Aorta (tissue), 5 donors: ENCODE data around the gene SLC25A48. TPM values are rescaled to one million over a fixed set of nuclear protein-coding genes. Genes with fewer than 3 reads are reported as not detected.
A peak's percentile ranks its signal among the peaks of the same experiment; 100 is the strongest.

Experiments used
- ATAC-seq: fragments of 200-7000 bp; cut with Tn5 transposase; one replicate; pipeline ENCODE4 v1.9.1; 2022; ENCODE audit warnings: moderate library complexity; ENCODE audit not compliant: low FRiP score
- DNase-seq, 2 donors: peaks; one replicate each; pipeline ENCODE4 v3.0.0-alpha.2; 2020
- H3K27ac ChIP-seq, 2 donors: one replicate each; pipeline ENCODE4 v1.5.1; 2013; ENCODE audit warnings: low read length in 2 of 2, mild to moderate bottlenecking in 2 of 2, moderate library complexity in 2 of 2, control low read depth in 1 of 2, inconsistent platforms in 1 of 2, low read depth in 1 of 2
- H3K27me3 ChIP-seq, 2 donors: one replicate each; pipeline ENCODE4 v1.6.1; 2013; ENCODE audit warnings: control low read depth in 1 of 2, low read length in 1 of 2, mild to moderate bottlenecking in 1 of 2, moderate library complexity in 1 of 2; ENCODE audit not compliant: insufficient read depth in 2 of 2, control insufficient read depth in 1 of 2
- H3K36me3 ChIP-seq, 2 donors: one replicate each; pipeline ENCODE4 v1.6.1; 2013; ENCODE audit warnings: control low read depth in 1 of 2, low read length in 1 of 2, mild to moderate bottlenecking in 1 of 2; ENCODE audit not compliant: insufficient read depth in 2 of 2, control insufficient read depth in 1 of 2
- H3K4me1 ChIP-seq, 2 donors: one replicate each; pipeline ENCODE4 v1.6.1; 2013; ENCODE audit warnings: low read length in 2 of 2, control low read depth in 1 of 2, mild to moderate bottlenecking in 1 of 2, moderate library complexity in 1 of 2; ENCODE audit not compliant: insufficient read depth in 2 of 2, control insufficient read depth in 1 of 2
- H3K4me3 ChIP-seq, 2 donors: one replicate each; pipeline ENCODE4 v1.5.1; 2013; ENCODE audit warnings: low read length in 2 of 2, control low read depth in 1 of 2, mild to moderate bottlenecking in 1 of 2
- H3K9me3 ChIP-seq: one replicate; pipeline ENCODE4 v1.6.1; 2013; ENCODE audit warnings: mild to moderate bottlenecking, low read length; ENCODE audit not compliant: control insufficient read depth
- WGBS, 2 donors: extraction: QIAGEN DNeasy Blood & Tissue Kit; methylation state at CpG; one replicate each; pipeline ENCODE4 v1.1.7; 2013; 5-methylcytosine and 5-hydroxymethylcytosine counted together
- intact Hi-C, 2 donors: fragments of 100-400 bp; cut with DNase I; formaldehyde crosslinking; loops; one replicate each; pipeline versions ENCODE4 v1.14.2 to v1.15.0; 2022
- long read RNA-seq, 2 donors: library from polyadenylated mRNA; unstranded; transcript quantifications; one replicate each; pipeline ENCODE4 v2.0.0, GENCODE V29; 2020 to 2021
- polyA plus RNA-seq, 2 donors: library from polyadenylated mRNA; stranded (reverse); fragments of 200-250 nt; gene quantifications; one replicate each; pipeline ENCODE4 v1.2.3, GENCODE V29; 2013
- total RNA-seq, 2 donors: library from RNA; stranded (reverse); fragmentation: NEBNext Ultra II Directional; extraction: Animal tissue kit (Norgen Biotek cat#: 25700); gene quantifications; one replicate each; pipeline ENCODE4 v1.2.1, GENCODE V29; 2021
- donor health status: healthy with polysubstance abuse.
- donor health status: Bipolar disorder and iron deficiency.
- donor health status: DM: no; HTN: no; CAD: no.
- donor health status: DM: no; HTN: no; CAD: no.
- donor health status: DM: yes; HTN: yes; CAD: no.

SLC25A48 gene
- total RNA-seq: 1 to 10 TPM in 1 of 2 donors, under 1 TPM in 1; 0.42 to 1.1 TPM
- polyA plus RNA-seq: not detected
- long read RNA-seq, donor 1, partial matches to known transcripts: 0 of 1 reads
- long read RNA-seq, donor 1, other reads (novel, unspliced or antisense): 1 of 1 reads
- long read RNA-seq, donor 2, partial matches to known transcripts: 0 of 2 reads
- long read RNA-seq, donor 2, other reads (novel, unspliced or antisense): 2 of 2 reads

GRCh38 chr5:135834639-135835529 is at the start of gene SLC25A48:
SLC25A48 (plus strand) TSS chr5:135834663; CDS start chr5:135834848, 185 bp downstream.
- no peaks in the 10 kb centered on the region for H3K36me3 ChIP-seq
- ATAC-seq (peak; percentile 53), DNase-seq (peak in 1 of 2 donors; percentile 79)
- 2% methylated on average over 68 of the region's 68 CpGs for WGBS, 2 donors
- no peak within 1 kb of the TSS for H3K4me3 ChIP-seq
- H3K27ac ChIP-seq: no peak within 1 kb of the TSS
- H3K27me3 ChIP-seq: peaks cover 0 to 2% of the 10 kb centered on the region in 2 donors
- no peaks in the 10 kb centered on the region for H3K9me3 ChIP-seq
- intact Hi-C loops: loop anchor here (5.0 to 10.0 kb wide), 2 partner anchors 270 to 373 kb away; no protein-coding TSS in a partner anchor
- no peaks in the 10 kb centered on the region for H3K4me1 ChIP-seq

GRCh38 chr5:135800656-135801055 is 33.8 kb upstream of the SLC25A48 start:
- no peaks in the 10 kb centered on the region for H3K27me3 ChIP-seq
- whole genome bisulfite sequencing, 2 donors: 67 to 68% methylated on average over 10 of the region's 10 CpGs
- intact Hi-C loops: no loop called here
- ATAC-seq (no peak), DNase-seq (no peak)
- no peaks in the 10 kb centered on the region for H3K4me1 ChIP-seq
- H3K27ac ChIP-seq: no peak overlapping the region
- no peak overlapping the region for H3K4me3 ChIP-seq
- no peaks in the 10 kb centered on the region for H3K9me3 ChIP-seq
- H3K36me3 ChIP-seq: no peaks in the 10 kb centered on the region

- no peaks in the 10 kb centered on the region for H3K9me3 ChIP-seq
- H3K27ac ChIP-seq: no peak overlapping the region
- peak; percentile 62 for ATAC-seq
- 83 to 85% methylated on average over 7 of the region's 7 CpGs for WGBS, 2 donors
- intact Hi-C loops: no loop called here
- H3K4me3 ChIP-seq: no peak overlapping the region
- DNase-seq: no peak
- no peaks in the 10 kb centered on the region for H3K4me1 ChIP-seq
- no peaks in the 10 kb centered on the region for H3K27me3 ChIP-seq
- H3K36me3 ChIP-seq: no peaks in the 10 kb centered on the region
Observed at GRCh38 chr5:135810188-135810943, 24.1 kb upstream of the SLC25A48 start.

- WGBS, 2 donors: 89 to 91% methylated on average over 4 of the region's 4 CpGs
- Histone ChIP-seq H3K27ac (no peak overlapping the region), H3K36me3 (no peaks in the 10 kb centered on the region), H3K4me3 (no peak overlapping the region), H3K4me1 (no peaks in the 10 kb centered on the region), H3K27me3 (no peaks in the 10 kb centered on the region), H3K9me3 (peaks cover 1% of the 10 kb centered on the region)
- intact Hi-C loops: no loop called here
- DNase-seq (no peak), ATAC-seq (no peak)
Observed at GRCh38 chr5:135811007-135811406, 23.5 kb upstream of the SLC25A48 start.

GRCh38 chr5:135813758-135814157 is 20.7 kb upstream of the SLC25A48 start:
- WGBS, 2 donors: 74% methylated on average over 7 of the region's 7 CpGs
- H3K27me3 ChIP-seq: no peaks in the 10 kb centered on the region
- H3K4me1 ChIP-seq: no peaks in the 10 kb centered on the region
- no peak for ATAC-seq
- H3K4me3 ChIP-seq: no peak overlapping the region
- intact Hi-C loops: no loop called here
- H3K36me3 ChIP-seq: no peaks in the 10 kb centered on the region
- peaks cover 1% of the 10 kb centered on the region for H3K9me3 ChIP-seq
- no peak for DNase-seq
- no peak overlapping the region for H3K27ac ChIP-seq

- ATAC-seq (no peak), DNase-seq (no peak)
Observed at GRCh38 chr5:135814316-135814715, 20.1 kb upstream of the SLC25A48 start.

GRCh38 chr5:135814812-135815211 is 19.7 kb upstream of the SLC25A48 start:
- intact Hi-C loops: no loop called here
- no peak overlapping the region for H3K27ac ChIP-seq
- WGBS, 2 donors: 70 to 78% methylated on average over 3 of the region's 3 CpGs

More at GRCh38 chr5:135814316-135814715, 20.1 kb upstream of the SLC25A48 start:
- peaks cover 1% of the 10 kb centered on the region for H3K9me3 ChIP-seq
- intact Hi-C loops: no loop called here
- H3K36me3 ChIP-seq: no peaks in the 10 kb centered on the region
- WGBS, 2 donors: 84 to 85% methylated on average over 3 of the region's 3 CpGs
- H3K27ac ChIP-seq: no peak overlapping the region
- no peaks in the 10 kb centered on the region for H3K4me1 ChIP-seq
- H3K27me3 ChIP-seq: no peaks in the 10 kb centered on the region
- H3K4me3 ChIP-seq: no peak overlapping the region

GRCh38 chr5:135821061-135821801 is 13.2 kb upstream of the SLC25A48 start:
- H3K4me3 ChIP-seq: no peak overlapping the region
- intact Hi-C loops: no loop called here
- WGBS, 2 donors: 81 to 87% methylated on average over 5 of the region's 5 CpGs
- H3K27ac ChIP-seq: no peak overlapping the region
- DNase-seq: peak in 1 of 2 donors; percentile 64
- no peaks in the 10 kb centered on the region for H3K27me3 ChIP-seq
- ATAC-seq: no peak
- no peaks in the 10 kb centered on the region for H3K36me3 ChIP-seq
- no peaks in the 10 kb centered on the region for H3K9me3 ChIP-seq
- no peaks in the 10 kb centered on the region for H3K4me1 ChIP-seq

More at GRCh38 chr5:135814812-135815211, 19.7 kb upstream of the SLC25A48 start:
- no peak for ATAC-seq
- no peak for DNase-seq
- Histone ChIP-seq H3K9me3 (peaks cover 1% of the 10 kb centered on the region), H3K27me3 (no peaks in the 10 kb centered on the region), H3K4me3 (no peak overlapping the region), H3K36me3 (no peaks in the 10 kb centered on the region), H3K4me1 (no peaks in the 10 kb centered on the region)
